CD4-positive, alpha-beta T cell treated with Interleukin-4 for 1 hour (primary cell): ENCODE data around the gene PIP4K2A.

ENCODE experiments used
- DNase-seq, 2 donors: peaks; one replicate each; pipeline ENCODE4 v3.0.0-alpha.2; 2020 to 2022

PIP4K2A gene

DNA sequence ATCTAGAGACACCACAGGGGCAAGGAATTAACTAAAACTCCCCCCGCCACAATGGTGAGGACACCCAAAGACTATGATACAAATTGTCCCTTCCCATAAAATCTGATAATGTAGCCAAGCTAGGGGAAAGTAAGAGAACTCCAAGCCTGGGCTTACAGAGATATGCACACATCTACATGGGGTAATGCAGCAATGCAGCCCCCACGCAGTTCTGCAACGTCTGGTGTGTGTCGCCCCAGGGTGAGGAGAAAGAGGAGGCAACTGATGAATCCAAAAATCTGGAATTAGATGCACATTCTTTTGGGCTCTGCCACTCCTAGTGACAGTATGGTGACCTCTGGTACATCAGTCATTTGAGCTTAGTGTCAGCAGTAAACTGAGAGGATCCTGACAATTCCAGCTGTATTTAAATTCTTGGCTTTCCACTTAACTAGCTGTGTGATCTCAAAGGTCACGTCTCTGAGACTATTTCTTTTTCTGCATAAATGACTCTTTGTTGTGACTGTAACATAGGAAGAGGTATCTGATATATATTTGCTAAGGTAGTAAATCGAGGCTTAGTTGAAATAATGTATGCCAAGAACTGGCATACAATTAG, 51.5 kb downstream of the PIP4K2A start:
- DNase-seq = no peak

DNA sequence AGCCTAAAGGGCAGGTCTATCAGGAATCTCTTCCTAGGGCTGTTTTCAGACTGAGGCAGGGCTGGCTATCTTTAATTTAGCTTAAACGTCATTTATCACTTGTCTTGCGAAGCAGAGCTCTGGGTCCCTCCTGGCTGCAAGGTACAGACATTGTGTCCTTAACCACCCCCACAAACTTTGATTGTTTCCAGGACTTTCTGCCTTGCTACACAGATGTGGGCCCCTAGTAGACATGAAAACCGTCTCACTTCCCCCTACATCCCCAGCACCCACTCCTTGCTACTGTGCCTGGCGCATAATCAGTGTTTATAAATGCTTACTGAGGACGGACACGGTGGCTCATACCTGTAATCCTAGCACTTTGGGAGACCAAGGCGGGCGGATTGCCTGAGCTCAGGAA, 54.5 kb downstream of the PIP4K2A start:
- DNase-seq = no peak

DNA sequence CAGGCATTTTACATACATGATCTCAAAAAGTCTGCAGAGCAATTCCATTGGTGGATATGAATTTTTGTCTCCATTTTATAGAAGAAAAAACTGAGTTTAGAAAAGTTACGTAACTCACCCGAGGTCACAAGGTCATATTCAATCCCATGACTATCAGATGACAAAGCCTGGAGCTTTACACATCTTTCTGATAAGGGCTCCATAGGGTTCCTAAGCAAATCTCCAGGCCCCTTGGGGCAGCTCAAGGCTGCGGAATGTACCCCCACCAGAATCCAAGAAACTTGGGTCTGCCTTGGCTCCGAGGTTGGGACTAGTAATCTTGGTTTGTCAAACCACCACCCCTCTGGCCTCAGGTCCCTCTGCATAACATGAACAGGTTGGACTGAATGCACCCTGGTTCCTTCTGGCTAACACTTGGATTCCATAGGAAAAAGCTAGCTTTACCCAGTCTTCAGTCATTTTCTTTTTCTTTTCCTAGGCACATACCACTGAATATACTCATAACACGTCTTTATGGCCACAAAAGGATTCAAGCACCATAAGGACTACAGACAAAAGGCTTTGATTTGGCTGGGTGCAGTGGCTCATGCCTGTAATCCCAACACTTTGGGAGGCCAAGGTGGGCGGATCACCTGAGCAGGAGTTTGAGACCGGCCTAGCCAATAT, 55.5 kb downstream of the PIP4K2A start:
- DNase-seq = no peak

DNA sequence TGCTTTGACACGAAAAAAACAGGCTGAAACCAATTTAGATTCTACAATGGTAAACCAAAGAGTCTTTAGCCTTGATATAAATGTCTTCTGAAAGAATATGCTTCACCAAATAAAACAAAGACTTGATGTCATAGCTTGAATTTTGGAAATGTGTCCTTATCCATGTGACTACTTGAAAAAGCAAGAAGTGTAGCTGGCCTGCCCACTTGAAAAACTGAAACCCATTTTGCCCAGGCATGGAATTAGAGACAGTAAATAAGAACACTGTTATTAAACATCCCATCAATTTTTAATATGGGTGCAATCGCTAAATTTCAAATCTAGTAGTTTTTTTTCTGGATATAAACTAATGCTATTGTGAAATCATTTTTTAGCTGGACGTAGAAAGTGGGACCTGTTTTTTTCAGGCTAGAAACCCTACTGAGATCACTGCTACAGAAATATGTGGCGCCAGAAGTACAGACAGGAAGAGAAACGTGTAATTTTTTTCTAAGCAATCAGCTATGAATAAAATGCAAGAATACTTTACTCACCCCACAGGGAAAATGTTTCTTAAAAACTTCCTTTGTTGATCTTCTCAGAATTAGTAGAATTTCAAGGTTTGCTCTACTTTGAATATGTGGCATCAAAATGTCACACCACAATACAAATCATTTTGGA, 56.7 kb downstream of the PIP4K2A start:
- no peak for DNase-seq

DNA sequence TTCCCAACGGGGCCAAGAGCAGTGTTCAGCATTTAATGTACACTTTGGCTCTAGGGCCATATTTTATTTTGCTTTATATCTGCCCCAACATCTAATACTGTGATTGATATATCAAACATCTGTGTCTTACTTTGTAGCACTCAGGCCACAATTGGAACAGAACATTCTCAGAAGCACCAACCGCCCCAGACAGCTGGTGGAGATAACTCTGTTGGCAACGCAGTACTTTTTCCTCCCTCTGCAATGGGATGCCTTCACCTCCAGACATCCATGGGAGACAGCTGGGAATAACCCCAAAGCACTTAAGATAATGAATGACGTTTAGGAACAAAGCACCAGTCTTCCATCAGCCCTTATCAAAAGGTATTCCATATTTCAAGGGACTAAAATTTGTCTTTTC, 57.4 kb downstream of the PIP4K2A start:
- no peak for DNase-seq

DNA sequence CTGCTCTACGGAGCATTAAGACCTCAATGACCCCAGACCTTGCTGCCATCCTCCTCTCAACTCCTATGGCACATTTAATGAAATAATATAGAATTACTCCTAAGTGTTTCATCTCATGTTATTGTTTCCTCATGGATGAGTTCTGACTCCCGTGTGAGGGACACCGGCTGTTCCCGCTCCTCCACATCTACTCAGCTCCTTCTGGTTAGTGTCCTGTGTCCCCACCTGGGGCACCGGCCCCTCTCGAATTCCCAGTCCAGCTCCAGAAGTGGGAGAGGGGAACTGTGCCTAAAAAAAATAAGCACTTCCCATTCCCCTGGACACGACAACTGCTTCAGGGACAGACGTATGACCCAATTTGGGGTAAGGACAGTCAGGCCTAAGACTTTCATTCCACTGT, 58.3 kb downstream of the PIP4K2A start:
- no peak for DNase-seq

DNA sequence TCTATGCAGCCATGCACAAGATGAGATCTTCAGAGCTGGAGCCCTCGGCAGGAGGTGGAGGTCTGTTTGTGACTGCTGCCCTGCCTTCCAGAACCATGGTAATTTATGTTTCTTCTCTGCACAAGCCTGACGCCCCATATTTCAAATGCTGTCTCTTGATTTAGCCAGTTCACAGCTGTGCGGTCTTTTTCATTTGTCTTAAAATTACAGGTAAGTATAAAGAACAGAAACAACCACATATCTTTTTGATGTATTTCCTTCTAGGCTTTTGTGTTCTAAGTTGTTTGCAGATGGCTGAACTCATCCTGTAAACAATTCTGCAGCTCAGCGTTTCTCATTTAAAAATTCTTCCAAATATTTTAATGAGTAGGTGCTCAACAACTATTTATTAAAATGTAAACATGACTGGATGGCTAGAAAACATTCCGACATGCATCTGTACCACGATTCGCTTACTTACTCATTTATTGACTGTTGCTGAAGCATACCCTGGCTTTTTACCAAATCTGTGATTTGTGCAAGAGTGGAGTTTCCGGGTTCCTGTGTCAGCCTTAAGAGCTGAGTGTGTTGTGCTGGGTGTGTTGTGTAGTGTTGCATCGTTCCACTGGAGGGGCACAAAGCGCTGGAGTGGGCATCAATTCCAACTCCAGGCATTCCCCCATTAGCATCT, 58.9 kb downstream of the PIP4K2A start:
- peak; percentile 51 to 70 for DNase-seq

DNA sequence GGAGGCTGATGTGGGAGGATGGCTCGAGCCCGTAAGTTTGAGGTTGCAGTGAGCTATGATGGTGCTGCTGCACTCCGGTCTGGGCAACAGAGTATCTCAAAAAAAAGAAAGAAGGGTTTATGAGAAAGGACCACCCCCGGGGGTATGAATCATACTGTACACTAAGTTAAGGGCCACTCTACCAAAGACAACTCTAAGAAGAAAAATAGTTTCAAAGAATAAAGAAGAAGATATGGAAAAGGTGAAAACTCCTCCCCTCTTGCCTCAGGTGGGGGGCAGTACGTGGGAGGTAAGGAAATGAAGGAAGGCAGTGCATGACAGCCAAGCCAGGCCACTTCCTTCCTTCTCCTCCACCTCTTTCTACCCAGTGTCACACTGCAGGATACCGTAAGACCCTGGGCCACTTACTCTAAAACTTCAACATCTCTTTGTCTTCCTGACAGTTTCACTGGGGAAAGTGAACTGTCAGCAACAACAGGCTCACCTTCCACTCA, 61.3 kb downstream of the PIP4K2A start:
- DNase-seq = peak in 1 of 2 donors; percentile 52

DNA sequence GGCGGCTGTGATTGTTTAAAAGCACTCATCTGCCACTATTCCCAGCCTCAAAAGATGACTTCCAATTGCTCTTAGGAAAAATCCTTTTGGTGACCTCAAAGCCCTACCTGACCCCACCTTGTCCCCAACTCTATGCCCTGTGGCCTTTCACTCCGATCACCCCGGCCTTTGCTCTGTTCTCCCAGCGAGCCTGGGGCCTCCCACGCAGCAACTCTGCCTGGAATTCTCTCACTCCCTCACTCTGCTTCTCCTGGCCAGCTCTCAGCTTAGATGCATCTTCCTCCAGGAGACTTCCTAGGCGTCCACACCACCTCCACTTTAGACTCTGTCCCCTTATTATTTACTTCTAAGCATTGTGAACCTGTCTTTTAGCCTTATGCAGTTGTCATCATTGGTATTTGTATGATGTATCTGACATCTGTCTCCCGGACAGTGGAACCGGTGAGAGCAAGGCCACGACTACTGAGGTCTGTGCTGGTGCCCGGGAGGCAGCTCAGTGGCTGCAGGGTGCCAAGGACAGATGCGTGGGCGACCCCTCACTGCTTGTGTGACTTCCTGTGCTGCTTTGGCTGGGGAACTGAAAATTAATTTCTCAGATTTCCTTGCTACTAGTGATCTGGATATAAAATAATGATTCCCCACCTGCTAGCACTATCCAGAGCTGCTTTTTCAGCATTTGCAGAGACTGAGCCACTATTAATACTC, 63.0 kb downstream of the PIP4K2A start:
- peak in 1 of 2 donors; percentile 38 for DNase-seq

DNA sequence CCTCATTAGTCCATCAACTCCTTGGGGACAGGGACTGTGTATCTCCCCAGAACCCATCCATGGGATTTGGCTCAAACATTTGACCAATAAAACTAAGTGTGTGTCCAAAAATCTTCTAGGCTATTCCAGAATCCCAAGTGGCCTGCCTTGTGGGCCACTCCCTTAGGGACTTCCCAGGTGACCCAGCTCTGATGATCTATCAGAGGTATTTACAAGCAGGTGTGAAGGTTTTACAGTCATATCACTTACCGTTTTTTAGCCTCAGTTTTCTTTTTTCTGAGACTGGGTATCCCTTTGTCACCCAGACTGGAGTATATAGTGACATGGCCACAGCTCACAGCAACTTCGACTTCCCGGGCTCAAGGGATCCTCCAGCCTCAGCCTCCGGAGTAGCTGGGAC, 64.4 kb downstream of the PIP4K2A start:
- no peak for DNase-seq

DNA sequence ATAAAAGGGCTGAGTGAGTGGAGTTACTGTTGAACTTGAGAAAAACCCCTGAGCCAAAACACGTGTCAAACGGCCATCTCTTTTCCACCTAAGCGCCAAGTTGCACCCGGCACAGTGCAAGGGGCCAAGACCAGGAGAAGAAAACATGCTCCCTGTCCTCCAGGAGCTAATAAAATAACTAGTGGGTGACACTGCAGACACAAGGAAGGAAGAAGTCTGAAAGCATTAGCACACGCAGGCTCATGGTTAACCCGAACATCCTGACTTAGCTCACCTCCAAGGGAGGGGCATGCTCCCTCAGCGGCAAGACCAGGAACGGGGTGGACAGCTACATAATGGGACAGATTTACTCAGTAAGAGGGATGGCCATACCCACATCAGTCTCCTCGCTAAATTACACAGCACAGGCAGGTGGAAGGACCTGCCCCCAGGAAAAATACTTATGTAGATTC, 65.0 kb downstream of the PIP4K2A start:
- peak in 1 of 2 donors; percentile 62 for DNase-seq

DNA sequence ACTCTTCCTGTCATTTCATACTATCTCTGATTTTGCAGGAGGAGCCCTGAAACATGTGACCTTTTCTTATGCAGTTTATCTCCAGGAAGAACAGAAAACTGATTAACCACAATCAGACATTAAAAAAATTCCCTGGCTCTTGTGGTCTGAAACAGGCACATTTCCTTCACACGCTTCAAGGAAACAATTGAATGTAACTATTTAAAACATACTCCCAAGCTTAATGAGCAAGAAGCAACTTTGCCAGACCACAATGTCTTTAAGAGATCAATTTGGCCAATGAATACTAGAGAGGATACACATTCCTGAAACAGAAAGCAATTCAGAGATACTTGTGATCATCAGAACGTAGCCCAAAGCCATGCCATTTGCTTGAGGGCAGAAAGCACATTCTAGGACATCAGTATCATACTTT, 65.8 kb downstream of the PIP4K2A start:
- peak in 1 of 2 donors; percentile 39 for DNase-seq

DNA sequence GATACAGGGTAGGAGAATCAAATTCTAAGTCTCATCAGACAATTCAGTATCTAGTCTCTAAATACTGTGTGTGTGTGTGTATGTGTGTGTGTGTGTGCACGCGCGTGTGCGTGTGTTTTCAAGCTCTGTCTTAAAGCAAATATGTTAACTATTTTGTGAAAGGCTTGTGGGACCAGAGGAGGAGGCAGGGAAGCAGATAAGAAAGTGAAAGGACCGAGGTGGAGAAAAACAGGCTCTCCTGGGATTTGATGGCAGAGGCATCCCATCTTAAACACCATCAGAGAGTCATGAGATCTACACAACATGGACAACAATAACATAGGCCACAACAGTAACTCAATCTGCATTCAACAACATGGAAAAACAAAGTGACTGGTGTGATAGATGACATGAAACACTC, 67.1 kb downstream of the PIP4K2A start:
- no peak for DNase-seq

DNA sequence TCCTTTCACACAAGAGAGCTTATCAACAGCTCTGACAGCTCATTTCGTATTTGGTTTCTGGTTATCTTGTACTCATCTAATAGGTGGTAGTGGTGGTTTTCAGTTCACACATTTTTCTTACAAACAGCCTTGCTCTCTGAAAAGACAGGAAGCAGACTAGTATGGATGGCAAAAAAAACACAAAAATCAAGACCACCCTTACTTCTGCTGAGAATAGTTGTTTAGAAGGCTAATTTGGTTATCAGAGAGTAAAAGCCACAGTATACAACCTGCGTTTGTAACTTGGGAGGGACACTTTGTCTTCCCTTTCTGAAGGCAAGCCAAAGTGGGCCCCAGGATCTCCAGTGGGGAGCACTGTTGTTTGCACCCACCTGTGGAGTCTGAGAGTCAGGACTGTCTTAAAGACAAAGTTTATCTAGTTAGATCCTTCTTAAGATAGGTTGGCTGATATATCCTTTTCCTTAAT, 68.0 kb downstream of the PIP4K2A start:
- peak in 1 of 2 donors; percentile 78 for DNase-seq

DNA sequence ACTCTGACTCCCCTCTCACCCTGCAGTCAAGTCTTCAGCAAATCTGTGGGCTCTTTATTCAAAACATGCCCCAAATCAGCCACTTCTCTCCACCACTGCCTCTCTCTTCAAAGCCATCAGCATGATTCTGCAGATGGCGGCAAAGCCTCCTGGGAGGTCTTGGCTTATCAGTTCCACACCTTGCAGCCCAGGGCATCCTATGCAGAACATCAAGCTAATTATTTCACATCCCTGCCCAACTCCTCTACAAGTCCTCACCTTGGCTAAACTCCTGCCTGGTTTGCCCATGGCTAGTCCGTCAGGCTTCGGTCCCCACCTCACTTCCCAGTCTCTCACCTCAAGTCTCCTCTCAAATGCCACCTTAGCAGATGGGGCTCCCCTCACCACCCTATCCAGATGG, 70.2 kb downstream of the PIP4K2A start:
- no peak for DNase-seq

DNA sequence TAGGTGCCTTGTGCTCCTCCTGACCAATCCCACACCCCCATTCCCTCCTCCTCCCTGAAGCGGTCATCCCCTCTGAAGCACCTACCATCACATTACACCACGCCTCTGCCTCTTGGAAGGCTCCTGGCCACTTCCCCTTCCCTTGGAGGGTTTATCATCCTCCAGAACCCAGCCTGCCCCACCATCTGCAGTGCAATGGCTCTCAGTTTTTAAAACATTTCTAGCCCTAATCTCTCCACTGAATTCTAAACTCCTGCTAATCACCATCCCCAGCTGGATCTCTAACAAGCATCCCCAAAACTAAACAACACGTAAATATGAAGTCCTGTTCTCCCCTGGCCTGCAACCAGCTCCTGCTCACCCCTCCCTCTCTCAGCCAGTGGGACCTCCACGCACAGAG, 70.6 kb downstream of the PIP4K2A start:
- no peak for DNase-seq

DNA sequence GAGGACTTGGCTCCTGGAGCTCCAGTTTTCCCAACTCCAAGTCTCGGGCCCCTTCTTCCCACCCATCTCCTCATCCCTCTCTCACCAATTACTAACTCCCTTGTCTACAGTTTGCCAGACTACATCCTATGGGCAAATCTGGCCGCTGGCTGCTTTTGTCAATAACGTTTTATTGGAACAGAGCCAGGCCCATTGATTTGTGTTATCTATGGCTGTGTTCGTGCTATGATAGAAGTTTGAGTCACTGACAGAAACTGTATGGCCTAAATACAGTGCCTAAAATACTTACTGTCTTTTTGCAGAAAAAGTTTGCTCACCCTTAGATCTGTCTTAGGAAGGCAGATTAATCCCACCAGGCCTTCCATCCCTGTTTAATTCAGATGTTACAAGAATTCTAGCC, 71.3 kb downstream of the PIP4K2A start:
- DNase-seq = no peak

DNA sequence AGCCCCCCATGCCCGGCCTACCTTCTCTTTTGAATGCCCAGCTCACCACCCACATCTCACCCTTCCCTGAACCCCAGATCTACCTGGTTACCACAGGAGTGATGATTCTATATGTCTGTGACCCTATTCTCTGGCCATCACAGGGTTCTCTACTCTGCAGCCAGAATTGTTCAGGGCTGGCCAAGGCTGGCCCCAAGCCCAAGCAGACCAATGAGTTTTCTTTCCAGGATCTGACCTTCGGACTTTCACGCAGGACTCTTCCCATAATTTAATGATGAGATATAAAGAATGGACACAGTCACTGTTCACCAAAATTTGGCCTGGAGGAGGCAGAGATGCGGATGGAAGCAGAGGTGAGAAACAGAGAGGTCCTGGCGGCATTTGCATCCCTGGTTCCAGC, 72.6 kb downstream of the PIP4K2A start:
- DNase-seq = no peak

DNA sequence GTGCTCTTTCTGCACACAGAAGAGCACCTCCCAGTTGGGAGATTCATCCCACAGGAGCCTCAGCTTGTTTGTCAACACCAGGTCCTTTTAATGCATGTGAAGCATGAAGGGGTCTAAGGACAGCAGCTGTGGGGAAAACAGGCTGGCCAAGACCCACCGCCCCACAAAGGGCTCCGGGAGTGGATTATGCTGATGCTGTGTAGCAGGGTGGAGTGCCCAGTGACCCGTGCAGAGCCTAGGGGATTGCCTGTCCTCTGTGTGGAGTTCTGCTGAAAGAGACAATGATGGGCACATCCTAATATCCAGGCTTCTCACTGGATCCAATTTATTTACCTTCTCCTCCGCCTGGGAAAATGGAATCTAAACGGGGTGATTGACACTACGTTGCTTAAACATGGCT, 74.0 kb downstream of the PIP4K2A start:
- no peak for DNase-seq

DNA sequence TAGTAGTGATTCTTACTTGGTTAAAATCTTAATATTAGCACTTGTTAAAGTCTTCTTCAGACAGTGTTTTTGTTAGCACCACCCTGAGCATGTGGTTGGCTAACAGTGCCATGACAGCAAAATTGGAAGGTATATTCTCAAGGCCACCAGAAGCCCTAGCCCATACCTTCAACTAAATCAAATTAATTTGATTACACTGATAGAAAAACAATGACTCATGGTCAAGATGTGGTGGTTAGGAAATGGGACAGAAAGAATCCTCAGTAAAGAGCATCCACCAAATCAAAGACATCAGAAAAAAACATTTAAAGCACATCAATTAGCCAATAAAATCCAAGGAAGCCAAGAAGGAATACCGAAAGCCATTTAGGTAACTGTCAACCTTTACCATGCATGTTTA, 75.5 kb downstream of the PIP4K2A start:
- DNase-seq = no peak

DNA sequence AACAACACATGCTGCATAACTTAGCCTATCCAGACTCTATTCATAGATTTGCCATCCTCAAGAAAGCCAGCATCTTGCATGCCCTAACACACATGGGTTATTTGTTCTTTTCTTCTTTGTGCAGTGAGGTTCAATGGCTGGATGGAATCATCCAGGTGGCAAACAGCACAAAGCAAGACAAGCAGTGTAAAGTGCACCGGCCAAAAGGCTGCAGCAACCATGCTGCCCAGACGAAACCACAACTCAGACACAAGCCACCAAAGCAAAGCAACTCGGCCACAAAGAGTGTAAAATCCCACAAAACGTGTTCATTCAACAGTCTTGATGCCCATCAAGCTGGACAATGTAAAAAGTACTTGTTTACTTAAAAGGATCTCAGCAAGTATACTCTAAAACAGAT, 76.9 kb downstream of the PIP4K2A start:
- DNase-seq = no peak

DNA sequence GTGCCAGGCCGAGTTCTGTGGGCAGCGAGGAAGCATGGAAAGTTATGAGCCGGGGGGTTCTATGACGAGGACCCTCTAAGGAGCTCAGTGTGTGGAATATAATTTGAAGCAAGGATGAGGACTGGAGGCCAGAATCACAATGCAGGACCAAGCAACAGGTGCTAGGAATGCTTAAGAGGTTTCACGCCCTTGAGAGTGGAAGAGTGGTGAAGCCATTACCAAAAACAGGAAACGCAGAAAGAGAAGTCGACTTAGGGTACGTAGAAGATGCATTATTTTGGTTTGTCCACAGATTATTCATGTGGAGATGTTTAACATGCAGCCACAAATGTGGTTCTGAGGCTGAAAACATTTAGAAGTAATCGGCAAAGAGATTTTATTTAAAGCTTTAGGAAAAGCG, 78.7 kb downstream of the PIP4K2A start:
- no peak for DNase-seq
